DND-41 (cell line): ENCODE measurements around the gene BPIFB2.

Experiments used
- ATAC-seq: fragments of 200-7000 bp; cut with Tn5 transposase; 3 replicates; pipeline ENCODE4 v1.9.1; 2021; ENCODE audit warnings: low read depth; ENCODE audit not compliant: insufficient read depth
- DNase-seq: peaks from one replicate; pipeline ENCODE4 v3.0.0-alpha.2; 2020
- H2AFZ ChIP-seq: 2 replicates; pipeline ENCODE4 v1.6.0; 2012; ENCODE audit warnings: low read depth, low read length
- H3K27ac ChIP-seq: 2 replicates; pipeline ENCODE4 v1.5.1; 2012; ENCODE audit warnings: low read length, inconsistent platforms
- H3K27me3 ChIP-seq: fragments of 200-600 bp; sonication (generic); 2 replicates; pipeline ENCODE4 v1.6.0; 2012; ENCODE audit warnings: low read length, mild to moderate bottlenecking, inconsistent platforms; ENCODE audit not compliant: insufficient read depth, poor library complexity
- H3K36me3 ChIP-seq: 2 replicates; pipeline ENCODE4 v1.5.1; 2012; ENCODE audit warnings: low read length, inconsistent platforms; ENCODE audit not compliant: insufficient read depth
- H3K4me1 ChIP-seq: 2 replicates; pipeline ENCODE4 v1.5.1; 2012; ENCODE audit warnings: mild to moderate bottlenecking, low read length; ENCODE audit not compliant: insufficient read depth
- H3K4me2 ChIP-seq: 2 replicates; pipeline ENCODE4 v1.6.0; 2012; ENCODE audit warnings: mild to moderate bottlenecking, moderate library complexity, low read length, inconsistent platforms; ENCODE audit not compliant: insufficient read depth
- H3K4me3 ChIP-seq, 2 experiments: fragments of 200-600 bp in 1 of 2; shearing (Covaris generic) in 1 of 2; 2 replicates each; pipeline ENCODE4 v1.5.1; 2012 to 2016; ENCODE audit warnings: inconsistent platforms in 2 of 2, low read length in 2 of 2, mild to moderate bottlenecking in 2 of 2, low read depth in 1 of 2, moderate library complexity in 1 of 2
- H3K79me2 ChIP-seq: 2 replicates; pipeline ENCODE4 v1.6.0; 2012; ENCODE audit warnings: low read length, inconsistent platforms; ENCODE audit not compliant: insufficient read depth
- H3K9ac ChIP-seq: 2 replicates; pipeline ENCODE4 v1.6.0; 2012; ENCODE audit warnings: low read depth, mild to moderate bottlenecking, inconsistent platforms, low read length, moderate library complexity
- H3K9me3 ChIP-seq: 2 replicates; pipeline ENCODE4 v1.5.1; 2012; ENCODE audit warnings: low read length, moderate library complexity, mild to moderate bottlenecking, inconsistent platforms; ENCODE audit not compliant: insufficient read depth, severe bottlenecking
- H4K20me1 ChIP-seq: 2 replicates; pipeline ENCODE4 v1.6.0; 2012; ENCODE audit warnings: low read length; ENCODE audit not compliant: insufficient read depth
- EZH2 ChIP-seq: IDR thresholded peaks from 3 replicates; pipeline ENCODE4 v1.6.1; 2012; ENCODE audit warnings: borderline replicate concordance, low read depth, mild to moderate bottlenecking, moderate library complexity, low read length, inconsistent platforms; ENCODE audit not compliant: severe bottlenecking
- TF ChIP-seq, protein P1 (sequence below): IDR thresholded peaks from 2 replicates; pipeline ENCODE4 v1.5.1; 2012; ENCODE audit warnings: borderline replicate concordance, low read length, moderate library complexity, mild to moderate bottlenecking; ENCODE audit not compliant: poor library complexity, severe bottlenecking; ENCODE audit errors: extremely low read depth

Gene BPIFB2

DNA sequence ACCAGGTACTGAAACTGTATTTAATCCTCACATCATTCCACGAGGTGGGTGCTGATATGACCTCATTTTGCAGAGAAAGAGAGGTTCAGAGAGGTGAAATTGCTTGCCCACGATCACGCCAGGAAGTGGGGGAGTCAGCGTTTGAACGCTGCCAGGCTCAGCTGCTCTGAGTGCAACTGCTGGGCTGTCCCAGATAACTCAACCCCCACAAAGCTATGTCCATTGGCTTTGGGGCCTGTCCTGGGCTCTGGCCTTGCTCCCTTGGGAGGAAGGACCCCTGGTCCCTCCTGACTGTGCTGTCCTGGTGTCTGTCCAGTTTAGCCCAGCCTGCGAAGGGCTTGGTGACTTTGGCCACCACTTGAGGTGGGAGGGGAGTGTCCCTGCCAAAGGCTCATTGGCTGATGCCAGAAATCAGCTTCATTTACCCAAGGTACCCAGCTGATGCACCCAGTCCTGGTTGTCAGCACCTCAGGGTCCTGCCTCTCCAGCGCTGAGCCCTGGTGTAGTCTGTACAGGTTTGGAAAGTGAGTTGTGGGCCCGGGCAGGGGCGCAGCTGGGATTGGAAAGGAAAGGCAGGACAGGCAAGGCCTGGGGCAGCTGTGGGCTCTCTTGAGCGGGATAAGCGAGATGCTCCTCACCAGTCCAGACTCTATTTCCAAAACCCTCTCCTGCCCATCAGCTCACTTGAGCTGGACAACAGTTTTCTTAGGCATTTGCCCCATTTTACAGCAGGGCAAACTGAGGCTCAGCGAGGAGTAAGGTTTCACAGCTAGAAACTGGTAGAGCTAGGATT, 41.7 kb upstream of the BPIFB2 start:
- no peak overlapping the region for H2AFZ ChIP-seq
- H3K9ac ChIP-seq, result no peak overlapping the region
- peak; percentile 67 for ATAC-seq
- H3K4me3 ChIP-seq, result no peak overlapping the region
- no peak for TF ChIP-seq EZH2
- TF ChIP-seq, protein P1, sequence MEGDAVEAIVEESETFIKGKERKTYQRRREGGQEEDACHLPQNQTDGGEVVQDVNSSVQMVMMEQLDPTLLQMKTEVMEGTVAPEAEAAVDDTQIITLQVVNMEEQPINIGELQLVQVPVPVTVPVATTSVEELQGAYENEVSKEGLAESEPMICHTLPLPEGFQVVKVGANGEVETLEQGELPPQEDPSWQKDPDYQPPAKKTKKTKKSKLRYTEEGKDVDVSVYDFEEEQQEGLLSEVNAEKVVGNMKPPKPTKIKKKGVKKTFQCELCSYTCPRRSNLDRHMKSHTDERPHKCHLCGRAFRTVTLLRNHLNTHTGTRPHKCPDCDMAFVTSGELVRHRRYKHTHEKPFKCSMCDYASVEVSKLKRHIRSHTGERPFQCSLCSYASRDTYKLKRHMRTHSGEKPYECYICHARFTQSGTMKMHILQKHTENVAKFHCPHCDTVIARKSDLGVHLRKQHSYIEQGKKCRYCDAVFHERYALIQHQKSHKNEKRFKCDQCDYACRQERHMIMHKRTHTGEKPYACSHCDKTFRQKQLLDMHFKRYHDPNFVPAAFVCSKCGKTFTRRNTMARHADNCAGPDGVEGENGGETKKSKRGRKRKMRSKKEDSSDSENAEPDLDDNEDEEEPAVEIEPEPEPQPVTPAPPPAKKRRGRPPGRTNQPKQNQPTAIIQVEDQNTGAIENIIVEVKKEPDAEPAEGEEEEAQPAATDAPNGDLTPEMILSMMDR, result no peak
- no peak overlapping the region for H3K4me2 ChIP-seq
- H3K27me3 ChIP-seq, result no peaks in the 10 kb centered on the region
- no peaks in the 10 kb centered on the region for H3K79me2 ChIP-seq
- H3K27ac ChIP-seq, result peak overlapping the region; percentile 69
- peaks cover 57% of the 10 kb centered on the region for H3K4me1 ChIP-seq
- H4K20me1 ChIP-seq, result no peaks in the 10 kb centered on the region
- H3K36me3 ChIP-seq, result no peaks in the 10 kb centered on the region
- H3K9me3 ChIP-seq, result no peaks in the 10 kb centered on the region
- peak; percentile 66 for DNase-seq

DNA sequence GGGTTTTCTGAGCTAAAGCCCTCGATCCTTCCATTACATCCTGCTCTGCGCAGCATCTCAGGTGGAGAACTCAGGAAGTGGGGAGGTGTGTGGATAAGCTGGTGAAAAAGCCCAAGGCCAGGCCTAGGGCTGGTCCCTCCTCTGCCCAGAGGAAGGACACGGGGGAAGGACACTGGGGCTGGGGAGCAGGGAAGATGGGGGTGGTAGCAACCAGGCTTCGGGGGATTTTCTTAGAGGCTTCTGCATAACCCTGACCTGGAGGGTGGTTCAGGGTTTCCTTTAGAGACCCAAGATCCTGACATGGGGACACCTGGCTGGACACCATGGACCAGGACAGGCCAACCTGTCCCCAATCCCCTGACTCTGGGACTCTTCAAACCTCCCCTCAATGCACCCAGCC, 41.1 kb upstream of the BPIFB2 start:
- Histone ChIP-seq H3K4me1 (peaks cover 63% of the 10 kb centered on the region), H3K4me2 (0 out of 2 replicates have a peak overlapping the region, but pooled peaks have one; percentile 4), H3K27me3 (no peaks in the 10 kb centered on the region), H3K9ac (peak overlapping the region; percentile 13), H2AFZ (no peak overlapping the region), H3K4me3 (no peak overlapping the region), H3K9me3 (no peaks in the 10 kb centered on the region), H3K36me3 (no peaks in the 10 kb centered on the region), H3K79me2 (no peaks in the 10 kb centered on the region), H4K20me1 (no peaks in the 10 kb centered on the region), H3K27ac (peak overlapping the region; percentile 69)
- no peak for ATAC-seq
- DNase-seq, result no peak
- no peak for TF ChIP-seq EZH2
- TF ChIP-seq, protein P1, result no peak

GRCh38 chr20:32966881-32967781, 40.4 kb upstream of the BPIFB2 start:
- Histone ChIP-seq H3K4me2 (peak overlapping the region; percentile 23), H3K79me2 (no peaks in the 10 kb centered on the region), H3K27me3 (no peaks in the 10 kb centered on the region), H3K4me3 (no peak overlapping the region; a peak in 1 of 4 replicates), H3K4me1 (peaks cover 71% of the 10 kb centered on the region), H3K27ac (peak overlapping the region; percentile 69), H4K20me1 (no peaks in the 10 kb centered on the region), H3K9ac (peak overlapping the region; percentile 20), H3K36me3 (no peaks in the 10 kb centered on the region), H3K9me3 (no peaks in the 10 kb centered on the region), H2AFZ (no peak overlapping the region)
- ATAC-seq, result peak; percentile 47
- TF ChIP-seq, protein P1, result no peak
- TF ChIP-seq EZH2, result no peak
- peak; percentile 75 for DNase-seq
